Stimulated activated CD4-positive, alpha-beta T cell treated with anti-CD3 and anti-CD28 coated beads, TNF-alpha, amount 100 ng/mL, for 48 hours (primary cell): Measurements from ENCODE around the gene CTNNBL1.

Experiments
- DNase-seq, 3 donors: peaks; one replicate each; pipeline ENCODE4 v3.0.0-alpha.2; 2020; ENCODE audit warnings: low read depth in 3 of 3

CTNNBL1 gene

GRCh38 chr20:37901654-37902503 lies 208.0 kb downstream of the CTNNBL1 start:
- no peak for DNase-seq

- no peak for DNase-seq
Observed at GRCh38 chr20:37902504-37903313, 208.9 kb downstream of the CTNNBL1 start, which contains the start of gene VSTM2L. VSTM2L (plus strand) TSS chr20:37903127; CDS start chr20:37903351, 224 bp downstream.

- no peak for DNase-seq
Observed at GRCh38 chr20:37903317-37904007, 209.6 kb downstream of the CTNNBL1 start.

GRCh38 chr20:37904008-37904642 lies 210.3 kb downstream of the CTNNBL1 start:
- DNase-seq: no peak

- DNase-seq: no peak
Observed at GRCh38 chr20:37904845-37905373, 211.1 kb downstream of the CTNNBL1 start.

- no peak for DNase-seq
Observed at GRCh38 chr20:37905671-37906613, 212.1 kb downstream of the CTNNBL1 start.

GRCh38 chr20:37907330-37907676 lies 213.5 kb downstream of the CTNNBL1 start:
- no peak for DNase-seq

- no peak for DNase-seq
Observed at GRCh38 chr20:37907677-37908401, 214.0 kb downstream of the CTNNBL1 start.

GRCh38 chr20:37911261-37911660 lies 217.4 kb downstream of the CTNNBL1 start:
- DNase-seq: no peak

GRCh38 chr20:37911838-37912281 lies 218.0 kb downstream of the CTNNBL1 start:
- DNase-seq: no peak

GRCh38 chr20:37912874-37913273 lies 219.0 kb downstream of the CTNNBL1 start:
- no peak for DNase-seq

- DNase-seq: no peak
Observed at GRCh38 chr20:37913567-37914366, 219.9 kb downstream of the CTNNBL1 start.

- no peak for DNase-seq
Observed at GRCh38 chr20:37914367-37914671, 220.5 kb downstream of the CTNNBL1 start.

GRCh38 chr20:37914672-37915433 lies 221.0 kb downstream of the CTNNBL1 start:
- DNase-seq: no peak

- DNase-seq: no peak
Observed at GRCh38 chr20:37915434-37915787, 221.6 kb downstream of the CTNNBL1 start.

GRCh38 chr20:37915800-37916570 lies 222.2 kb downstream of the CTNNBL1 start:
- no peak for DNase-seq

GRCh38 chr20:37917461-37917860 lies 223.6 kb downstream of the CTNNBL1 start:
- DNase-seq: no peak
